IPS-15b (cell line): ENCODE results near the gene IQCB1.
A peak's percentile ranks its signal among the peaks of the same experiment; 100 is the strongest.

Source experiments
- H3K27me3 ChIP-seq: one replicate; pipeline ENCODE4 v1.6.1; 2013; ENCODE audit warnings: low read length; ENCODE audit not compliant: control insufficient read depth, insufficient read depth
- H3K36me3 ChIP-seq: one replicate; pipeline ENCODE4 v1.6.1; 2013; ENCODE audit warnings: low read length; ENCODE audit not compliant: control insufficient read depth, insufficient read depth
- H3K4me1 ChIP-seq: one replicate; pipeline ENCODE4 v1.6.1; 2013; ENCODE audit warnings: mild to moderate bottlenecking, low read length; ENCODE audit not compliant: control insufficient read depth, insufficient read depth
- H3K4me3 ChIP-seq: one replicate; pipeline ENCODE4 v1.5.1; 2013; ENCODE audit warnings: low read depth, low read length
- H3K9ac ChIP-seq: one replicate; pipeline ENCODE4 v1.6.1; 2013; ENCODE audit warnings: low read depth, mild to moderate bottlenecking, low read length
- H3K9me3 ChIP-seq: one replicate; pipeline ENCODE4 v1.6.1; 2013; ENCODE audit warnings: mild to moderate bottlenecking, low read length; ENCODE audit not compliant: control insufficient read depth, insufficient read depth

The IQCB1 gene

GRCh38 chr3:121839962-121840361, 5.1 kb upstream of the IQCB1 start:
- H3K9me3 ChIP-seq, result no peaks in the 10 kb centered on the region
- H3K4me1 ChIP-seq, result no peaks in the 10 kb centered on the region
- H3K4me3 ChIP-seq, result no peak overlapping the region
- H3K27me3 ChIP-seq, result peaks cover 12% of the 10 kb centered on the region
- H3K36me3 ChIP-seq, result no peaks in the 10 kb centered on the region
- no peak overlapping the region for H3K9ac ChIP-seq

- H3K4me3 ChIP-seq, result no peak overlapping the region
- no peaks in the 10 kb centered on the region for H3K9me3 ChIP-seq
- H3K27me3 ChIP-seq, result peaks cover 12% of the 10 kb centered on the region
- no peak overlapping the region for H3K9ac ChIP-seq
- no peaks in the 10 kb centered on the region for H3K4me1 ChIP-seq
- no peaks in the 10 kb centered on the region for H3K36me3 ChIP-seq
These were observed 1.6 kb upstream of the IQCB1 start for GRCh38 chr3:121836481-121836880.

- no peak overlapping the region for H3K4me3 ChIP-seq
- H3K9ac ChIP-seq, result no peak overlapping the region
- no peaks in the 10 kb centered on the region for H3K4me1 ChIP-seq
- peaks cover 12% of the 10 kb centered on the region for H3K27me3 ChIP-seq
- H3K36me3 ChIP-seq, result no peaks in the 10 kb centered on the region
- H3K9me3 ChIP-seq, result no peaks in the 10 kb centered on the region
These were observed 1.2 kb upstream of the IQCB1 start for GRCh38 chr3:121836064-121836463.

GRCh38 chr3:121835465-121835801, 573 bp upstream of the IQCB1 start:
- peak overlapping the region; percentile 95 for H3K4me3 ChIP-seq
- H3K36me3 ChIP-seq, result no peaks in the 10 kb centered on the region
- no peaks in the 10 kb centered on the region for H3K9me3 ChIP-seq
- H3K4me1 ChIP-seq, result no peaks in the 10 kb centered on the region
- H3K9ac ChIP-seq, result peak overlapping the region; percentile 62
- peaks cover 12% of the 10 kb centered on the region for H3K27me3 ChIP-seq

GRCh38 chr3:121834157-121834670, 646 bp downstream of the IQCB1 start:
- H3K27me3 ChIP-seq, result peaks cover 12% of the 10 kb centered on the region
- no peaks in the 10 kb centered on the region for H3K4me1 ChIP-seq
- peak overlapping the region; percentile 95 for H3K4me3 ChIP-seq
- no peaks in the 10 kb centered on the region for H3K36me3 ChIP-seq
- peak overlapping the region; percentile 94 for H3K9ac ChIP-seq
- H3K9me3 ChIP-seq, result no peaks in the 10 kb centered on the region

GRCh38 chr3:121822973-121823372, 11.9 kb downstream of the IQCB1 start:
- no peaks in the 10 kb centered on the region for H3K36me3 ChIP-seq
- H3K27me3 ChIP-seq, result no peaks in the 10 kb centered on the region
- H3K9me3 ChIP-seq, result no peaks in the 10 kb centered on the region

GRCh38 chr3:121821421-121822199, 13.2 kb downstream of the IQCB1 start:
- Histone ChIP-seq H3K4me3 (no peak overlapping the region), H3K9ac (no peak overlapping the region), H3K27me3 (no peaks in the 10 kb centered on the region), H3K4me1 (no peaks in the 10 kb centered on the region), H3K36me3 (no peaks in the 10 kb centered on the region), H3K9me3 (no peaks in the 10 kb centered on the region)

More at GRCh38 chr3:121822973-121823372, 11.9 kb downstream of the IQCB1 start:
- H3K4me1 ChIP-seq, result no peaks in the 10 kb centered on the region
- H3K9ac ChIP-seq, result no peak overlapping the region
- no peak overlapping the region for H3K4me3 ChIP-seq

GRCh38 chr3:121819236-121819635, 15.6 kb downstream of the IQCB1 start:
- Histone ChIP-seq H3K9ac (no peak overlapping the region), H3K27me3 (no peaks in the 10 kb centered on the region), H3K4me1 (no peaks in the 10 kb centered on the region), H3K9me3 (no peaks in the 10 kb centered on the region), H3K4me3 (no peak overlapping the region), H3K36me3 (no peaks in the 10 kb centered on the region)

- no peaks in the 10 kb centered on the region for H3K36me3 ChIP-seq
These were observed 16.3 kb downstream of the IQCB1 start for GRCh38 chr3:121818578-121818977.

GRCh38 chr3:121817753-121818152, 17.1 kb downstream of the IQCB1 start:
- Histone ChIP-seq H3K9ac (no peak overlapping the region), H3K4me1 (no peaks in the 10 kb centered on the region), H3K27me3 (no peaks in the 10 kb centered on the region), H3K36me3 (no peaks in the 10 kb centered on the region), H3K9me3 (no peaks in the 10 kb centered on the region), H3K4me3 (no peak overlapping the region)

More at GRCh38 chr3:121818578-121818977, 16.3 kb downstream of the IQCB1 start:
- Histone ChIP-seq H3K27me3 (no peaks in the 10 kb centered on the region), H3K4me3 (no peak overlapping the region), H3K9me3 (no peaks in the 10 kb centered on the region), H3K4me1 (no peaks in the 10 kb centered on the region), H3K9ac (no peak overlapping the region)

GRCh38 chr3:121809249-121809648, 25.6 kb downstream of the IQCB1 start:
- H3K9ac ChIP-seq, result no peak overlapping the region
- no peaks in the 10 kb centered on the region for H3K9me3 ChIP-seq
- no peak overlapping the region for H3K4me3 ChIP-seq
- no peaks in the 10 kb centered on the region for H3K27me3 ChIP-seq
- no peaks in the 10 kb centered on the region for H3K4me1 ChIP-seq
- peaks cover 7% of the 10 kb centered on the region for H3K36me3 ChIP-seq

- no peaks in the 10 kb centered on the region for H3K36me3 ChIP-seq
- H3K9me3 ChIP-seq, result no peaks in the 10 kb centered on the region
- H3K4me3 ChIP-seq, result no peak overlapping the region
- H3K27me3 ChIP-seq, result no peaks in the 10 kb centered on the region
- no peak overlapping the region for H3K9ac ChIP-seq
- no peaks in the 10 kb centered on the region for H3K4me1 ChIP-seq
These were observed 31.0 kb downstream of the IQCB1 start for GRCh38 chr3:121803771-121804320.
